ENCODE measurements around the gene UBE2S.

DNA sequence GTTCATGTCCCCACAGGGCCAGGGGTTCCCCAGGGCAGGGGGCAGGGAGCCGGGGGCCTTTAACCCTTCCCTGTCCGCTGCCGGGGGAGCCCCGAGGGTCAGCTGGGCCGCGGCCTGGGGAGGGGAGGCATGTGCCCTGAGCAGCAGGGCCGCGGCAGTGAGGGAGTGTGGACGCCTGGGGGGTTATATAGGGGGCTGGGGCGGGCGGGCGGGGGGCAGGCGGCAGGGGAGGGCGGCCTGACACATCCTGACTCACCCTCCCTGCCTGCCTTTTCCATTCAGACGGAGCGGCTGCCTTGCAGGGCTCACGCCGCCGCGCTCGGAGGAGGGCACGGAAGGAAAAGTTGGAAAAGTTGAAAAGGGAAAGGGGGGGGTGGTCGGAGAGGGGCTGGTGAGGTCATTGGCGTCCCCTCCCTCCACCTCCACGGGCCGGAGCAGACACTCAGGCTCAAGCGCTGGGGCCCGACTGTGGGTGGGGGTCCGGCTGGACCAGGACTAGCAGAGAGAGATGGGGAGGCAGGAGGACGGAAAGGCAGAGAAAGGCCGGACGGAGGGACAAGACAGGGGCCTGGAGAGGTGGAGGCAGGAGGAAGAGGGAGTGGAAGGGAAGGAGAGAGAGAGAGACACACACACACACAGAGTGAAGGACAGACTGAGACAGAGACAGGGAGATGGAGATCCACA, 37.1 kb downstream of the UBE2S start, which contains the start of gene IL11:
- TF ChIP-seq, protein P1, sequence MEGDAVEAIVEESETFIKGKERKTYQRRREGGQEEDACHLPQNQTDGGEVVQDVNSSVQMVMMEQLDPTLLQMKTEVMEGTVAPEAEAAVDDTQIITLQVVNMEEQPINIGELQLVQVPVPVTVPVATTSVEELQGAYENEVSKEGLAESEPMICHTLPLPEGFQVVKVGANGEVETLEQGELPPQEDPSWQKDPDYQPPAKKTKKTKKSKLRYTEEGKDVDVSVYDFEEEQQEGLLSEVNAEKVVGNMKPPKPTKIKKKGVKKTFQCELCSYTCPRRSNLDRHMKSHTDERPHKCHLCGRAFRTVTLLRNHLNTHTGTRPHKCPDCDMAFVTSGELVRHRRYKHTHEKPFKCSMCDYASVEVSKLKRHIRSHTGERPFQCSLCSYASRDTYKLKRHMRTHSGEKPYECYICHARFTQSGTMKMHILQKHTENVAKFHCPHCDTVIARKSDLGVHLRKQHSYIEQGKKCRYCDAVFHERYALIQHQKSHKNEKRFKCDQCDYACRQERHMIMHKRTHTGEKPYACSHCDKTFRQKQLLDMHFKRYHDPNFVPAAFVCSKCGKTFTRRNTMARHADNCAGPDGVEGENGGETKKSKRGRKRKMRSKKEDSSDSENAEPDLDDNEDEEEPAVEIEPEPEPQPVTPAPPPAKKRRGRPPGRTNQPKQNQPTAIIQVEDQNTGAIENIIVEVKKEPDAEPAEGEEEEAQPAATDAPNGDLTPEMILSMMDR (IDR thresholded peaks at IDR 0.05) = no peak
- no peak for TF ChIP-seq POLR2A (IDR thresholded peaks at IDR 0.05)

All from breast epithelium (tissue), 3 donors.